ENCODE measurements around the gene HLA-DRB1.
"Not testable (repeated sequence)": the region's sequence is repeated elsewhere in the genome, so short reads cannot be mapped to it uniquely, and the experiment has no call there.

HLA-DRB1 gene
- total RNA-seq = 51.6 to 220 reads per million in 2 donors

DNA sequence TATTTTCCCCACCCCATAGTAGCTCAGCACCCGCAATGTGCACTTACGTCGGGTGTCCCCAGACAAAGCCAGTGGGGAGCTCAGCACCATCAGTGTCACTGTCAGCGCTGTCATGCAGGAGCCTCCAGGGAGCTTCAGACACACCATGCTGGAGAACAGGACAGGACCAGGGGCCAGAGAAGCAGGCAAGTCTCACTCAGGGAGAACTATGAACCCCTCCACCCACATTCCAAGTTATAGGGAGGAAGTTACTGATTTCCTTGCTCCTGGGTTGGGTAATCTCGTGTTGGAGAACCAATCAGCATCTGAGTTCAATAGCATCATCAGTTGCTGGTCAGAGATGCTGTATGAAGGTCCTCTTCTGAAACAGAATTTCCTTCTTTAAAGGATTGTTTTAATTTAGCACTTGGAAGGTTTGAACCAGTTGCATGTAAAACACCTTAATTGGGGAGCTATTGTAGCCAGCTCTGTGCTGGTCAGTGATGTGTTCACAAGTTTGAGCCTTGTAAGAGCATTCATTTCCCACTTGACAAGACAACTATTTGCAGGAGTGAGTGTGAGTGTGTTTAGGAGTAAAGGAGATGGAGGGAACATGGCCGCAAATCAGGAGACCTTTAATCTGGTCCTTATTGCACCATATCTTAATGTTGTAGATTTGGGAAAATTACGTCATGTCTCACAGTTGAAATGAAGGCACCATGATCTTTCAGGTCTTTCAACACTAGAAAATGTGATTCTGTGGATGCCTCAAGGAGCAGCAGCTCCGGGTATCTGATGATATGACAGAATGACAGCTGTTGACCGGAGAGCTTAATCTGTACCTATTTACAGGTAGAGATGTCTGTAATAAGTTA is at the start of gene HLA-DRB1:
Gene HLA-DRB1 (minus strand): TSS at position 253 of the 854 bp plus-strand sequence. CDS start 106 bp downstream, at position 147.
- DNase-seq = no peak

DNA sequence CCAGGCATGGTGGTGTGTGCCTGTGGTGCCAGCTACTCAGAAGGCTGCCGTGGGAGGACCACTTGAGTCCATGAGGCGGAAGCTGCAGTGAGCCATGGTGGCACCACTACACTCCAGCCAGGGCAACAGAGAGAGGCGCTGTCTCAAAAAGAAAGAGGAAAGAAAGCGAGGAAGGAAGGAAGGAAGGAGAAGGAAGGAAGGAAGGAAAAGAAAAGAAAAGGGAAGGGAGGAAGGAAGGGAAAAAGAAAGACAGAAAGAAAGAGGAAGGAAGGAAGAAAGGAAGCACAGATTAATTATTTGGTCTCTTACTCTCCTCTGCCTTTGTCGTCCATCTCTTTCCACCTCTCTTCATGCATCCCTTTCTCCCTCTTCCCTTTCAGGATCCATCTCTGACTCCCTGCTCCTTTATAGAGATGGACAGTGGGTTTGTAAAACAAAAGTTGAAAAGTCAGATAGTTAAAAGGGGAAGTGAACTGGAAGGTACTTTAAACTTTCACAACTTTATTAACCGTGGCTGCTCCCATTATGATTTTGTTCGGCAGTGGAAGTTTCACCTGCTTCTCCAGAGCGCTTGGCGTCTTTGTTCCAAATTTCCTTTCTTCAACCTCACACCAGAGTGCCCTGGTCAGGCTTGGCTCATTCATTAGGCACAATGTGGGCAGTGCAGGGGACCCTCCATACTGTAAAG is 49.0 kb upstream of the HLA-DRB1 start:
- DNase-seq = no peak

DNA sequence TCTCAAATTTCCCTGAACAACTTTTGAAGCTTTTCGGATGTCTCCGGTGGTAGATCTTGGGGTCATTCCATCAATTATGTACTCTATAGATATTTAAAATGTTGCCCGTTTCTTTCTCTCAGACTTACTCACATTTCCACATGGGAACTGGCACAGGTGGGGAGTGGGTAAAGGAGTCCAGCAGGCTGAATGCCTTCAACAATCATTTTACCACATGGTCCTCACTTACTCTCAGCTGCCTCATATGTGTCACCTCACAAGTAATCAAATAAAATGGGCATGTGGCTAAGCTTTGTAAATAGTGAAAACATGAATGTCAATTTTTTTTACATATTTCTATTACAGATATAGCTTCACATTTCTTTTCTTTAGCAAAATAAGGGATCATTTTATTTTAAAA is 48.2 kb upstream of the HLA-DRB1 start:
- DNase-seq = no peak

DNA sequence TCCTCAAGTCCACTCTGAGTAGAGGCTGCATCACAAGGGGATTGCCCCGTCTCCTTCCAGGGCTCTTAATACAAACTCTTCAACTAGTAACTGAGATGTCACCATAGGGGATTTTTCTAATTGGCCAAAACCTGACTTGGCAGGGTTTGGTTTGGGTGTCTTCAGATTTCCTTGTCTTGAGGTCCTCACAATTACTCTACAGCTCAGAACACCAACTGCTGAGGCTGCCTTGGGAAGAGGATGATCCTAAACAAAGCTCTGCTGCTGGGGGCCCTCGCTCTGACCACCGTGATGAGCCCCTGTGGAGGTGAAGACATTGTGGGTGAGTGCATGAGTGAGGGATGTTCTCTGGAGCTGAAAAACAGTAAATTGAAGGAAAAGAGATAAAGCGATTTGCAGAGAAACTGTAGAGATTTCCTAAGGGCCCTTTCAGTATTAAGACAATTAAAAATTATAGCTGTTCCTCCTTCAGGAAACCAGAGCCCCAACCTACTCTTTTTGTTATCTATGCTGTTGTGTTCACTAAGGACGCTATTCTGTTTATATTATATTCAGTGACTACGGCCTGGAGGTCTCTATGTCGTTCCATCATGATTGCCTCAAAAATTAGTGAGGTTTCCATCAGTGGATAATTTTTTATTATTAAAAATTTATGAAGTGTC is 47.7 kb upstream of the HLA-DRB1 start, which contains the start of gene HLA-DQA1:
Gene HLA-DQA1 (plus strand): TSS at position 188 of the 662 bp plus-strand sequence. CDS start 53 bp downstream, at position 241.
- no peak for DNase-seq

DNA sequence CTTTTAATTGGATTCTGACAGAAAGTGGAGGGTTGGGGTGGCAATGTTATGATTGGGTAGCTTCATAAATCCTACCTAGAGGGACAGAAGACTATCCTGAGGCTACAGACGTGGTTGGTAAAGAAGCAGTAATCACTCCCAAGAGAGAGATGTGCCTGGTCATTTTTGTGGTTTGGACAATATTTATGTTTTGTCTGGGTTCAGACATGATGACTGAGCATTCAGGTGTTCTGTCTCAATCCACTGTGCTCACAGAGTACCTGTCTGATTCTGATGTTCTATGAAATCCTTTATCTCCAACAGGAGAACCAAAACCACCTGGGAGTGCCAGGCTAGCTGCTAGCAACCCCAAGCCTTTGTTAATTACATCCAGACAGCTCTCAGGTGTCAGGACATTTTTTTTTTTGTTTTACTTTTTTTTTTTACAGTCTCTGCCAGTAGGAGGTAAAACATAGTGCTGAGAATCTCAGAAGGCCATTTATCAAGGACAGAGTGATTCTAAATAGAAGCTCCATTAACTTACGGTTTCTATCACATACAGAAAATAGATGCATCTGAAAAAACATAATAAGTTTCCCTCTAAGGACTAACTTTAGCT is 46.0 kb upstream of the HLA-DRB1 start:
- no peak for DNase-seq

DNA sequence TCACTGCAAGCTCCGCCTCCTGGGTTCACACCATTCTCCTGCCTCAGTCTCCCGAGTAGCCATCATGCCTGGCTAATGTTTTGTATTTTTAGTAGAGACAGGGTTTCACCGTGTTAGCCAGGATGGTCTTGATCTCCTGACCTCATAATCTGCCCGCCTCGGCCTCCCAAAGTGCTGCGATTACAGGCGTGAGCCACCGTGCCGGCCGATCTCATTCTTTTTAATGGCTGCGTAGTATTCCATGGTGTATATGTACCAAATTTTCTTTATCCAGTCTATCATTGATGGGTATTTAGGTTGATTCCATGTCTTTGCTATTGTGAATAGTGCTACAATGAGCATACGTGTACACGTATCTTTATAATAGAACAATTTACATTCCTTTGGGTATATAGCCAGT is 40.1 kb upstream of the HLA-DRB1 start:
- DNase-seq = not testable (repeated sequence)

DNA sequence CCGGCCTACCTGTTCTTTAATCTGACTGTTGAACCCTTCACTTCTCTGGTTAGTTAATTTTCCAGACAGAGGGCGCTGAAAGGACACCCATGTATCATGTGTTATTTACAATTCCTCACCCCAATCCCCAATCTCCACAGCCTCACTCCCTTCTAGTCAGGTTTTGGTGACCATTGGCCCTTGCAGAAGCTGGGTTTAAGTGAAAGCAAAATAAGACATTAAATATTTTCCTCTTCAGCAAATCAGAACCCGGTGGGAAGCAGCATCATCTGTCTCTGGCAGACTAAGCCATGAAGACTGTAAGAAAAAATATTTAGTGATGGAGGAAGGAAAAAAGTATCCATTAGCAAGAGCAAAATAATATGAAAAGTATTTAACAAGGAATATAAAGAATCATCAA is 38.2 kb upstream of the HLA-DRB1 start:
- DNase-seq = no peak

DNA sequence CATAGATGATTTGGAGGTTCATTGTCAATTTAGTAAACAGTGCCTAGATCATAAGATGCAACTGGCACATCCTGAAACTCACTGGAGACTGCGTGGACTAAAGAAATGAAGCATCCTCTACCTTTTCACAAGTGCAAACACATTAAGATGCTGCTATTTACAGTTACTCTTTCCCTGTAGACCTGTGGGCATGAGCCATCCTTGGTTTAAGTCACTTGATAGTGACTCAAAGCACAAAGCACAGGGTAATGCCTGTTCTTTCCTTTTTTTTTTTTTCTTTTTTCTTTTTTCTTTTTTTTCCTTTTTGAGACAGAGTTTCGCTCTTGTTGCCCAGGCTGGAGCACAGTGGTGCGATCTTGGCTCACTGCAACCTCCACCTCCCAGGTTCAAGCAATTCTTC is 37.6 kb upstream of the HLA-DRB1 start:
- DNase-seq = no peak

DNA sequence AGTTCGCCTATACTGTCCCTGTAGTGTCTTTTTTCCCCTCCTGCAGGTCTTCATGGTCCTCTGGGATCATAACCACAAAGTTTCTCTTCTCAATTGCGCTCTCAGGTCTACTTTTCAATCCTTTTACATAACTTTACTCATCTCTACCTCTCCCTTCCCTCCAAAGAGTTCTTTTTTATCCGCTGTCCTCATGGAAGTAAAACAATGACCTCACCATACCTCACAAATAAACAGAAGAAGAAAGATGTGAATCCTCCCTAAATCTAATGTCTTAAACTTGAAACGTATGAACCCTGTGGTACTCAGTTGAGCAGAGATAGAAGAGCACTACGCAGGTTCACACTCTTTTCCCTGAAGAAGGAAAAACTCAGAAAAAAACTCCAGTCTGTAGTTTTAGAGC is 35.5 kb upstream of the HLA-DRB1 start:
- no peak for DNase-seq

DNA sequence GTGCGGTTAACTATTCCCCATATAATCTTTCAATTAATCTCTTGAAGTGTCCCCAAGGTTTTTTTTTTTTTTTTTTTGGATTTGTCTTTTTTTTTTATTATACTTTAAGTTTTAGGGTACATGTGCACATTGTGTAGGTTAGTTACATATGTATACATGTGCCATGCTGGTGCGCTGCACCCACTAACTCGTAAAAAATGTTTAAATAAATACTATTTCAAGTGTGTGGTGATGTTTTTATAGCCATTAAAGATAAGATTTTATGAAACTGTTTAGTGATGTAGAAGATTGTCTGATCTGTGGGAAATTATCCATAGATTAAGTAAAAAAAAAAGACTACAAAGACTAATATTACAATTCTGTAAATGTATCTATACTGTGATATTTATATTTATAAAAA is 34.9 kb upstream of the HLA-DRB1 start:
- no peak for DNase-seq

DNA sequence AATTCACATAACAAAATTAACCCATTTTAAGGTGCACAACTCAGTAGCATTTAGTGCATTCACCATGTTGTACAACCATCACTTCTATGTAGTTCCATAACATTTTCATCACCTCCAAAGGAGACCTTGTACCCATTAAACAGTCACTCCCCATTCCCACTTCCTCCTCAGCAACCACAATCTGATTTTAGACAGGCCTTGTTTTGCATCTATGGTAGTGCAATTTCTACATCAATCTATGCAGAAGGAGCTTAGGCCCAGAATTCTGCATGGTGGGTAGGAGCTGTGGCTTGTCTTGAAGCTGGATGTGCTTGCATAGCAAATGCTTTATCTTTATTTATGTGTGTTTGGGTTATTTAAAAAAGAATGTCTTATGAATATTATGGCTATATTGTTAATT is 34.0 kb upstream of the HLA-DRB1 start:
- DNase-seq = no peak

DNA sequence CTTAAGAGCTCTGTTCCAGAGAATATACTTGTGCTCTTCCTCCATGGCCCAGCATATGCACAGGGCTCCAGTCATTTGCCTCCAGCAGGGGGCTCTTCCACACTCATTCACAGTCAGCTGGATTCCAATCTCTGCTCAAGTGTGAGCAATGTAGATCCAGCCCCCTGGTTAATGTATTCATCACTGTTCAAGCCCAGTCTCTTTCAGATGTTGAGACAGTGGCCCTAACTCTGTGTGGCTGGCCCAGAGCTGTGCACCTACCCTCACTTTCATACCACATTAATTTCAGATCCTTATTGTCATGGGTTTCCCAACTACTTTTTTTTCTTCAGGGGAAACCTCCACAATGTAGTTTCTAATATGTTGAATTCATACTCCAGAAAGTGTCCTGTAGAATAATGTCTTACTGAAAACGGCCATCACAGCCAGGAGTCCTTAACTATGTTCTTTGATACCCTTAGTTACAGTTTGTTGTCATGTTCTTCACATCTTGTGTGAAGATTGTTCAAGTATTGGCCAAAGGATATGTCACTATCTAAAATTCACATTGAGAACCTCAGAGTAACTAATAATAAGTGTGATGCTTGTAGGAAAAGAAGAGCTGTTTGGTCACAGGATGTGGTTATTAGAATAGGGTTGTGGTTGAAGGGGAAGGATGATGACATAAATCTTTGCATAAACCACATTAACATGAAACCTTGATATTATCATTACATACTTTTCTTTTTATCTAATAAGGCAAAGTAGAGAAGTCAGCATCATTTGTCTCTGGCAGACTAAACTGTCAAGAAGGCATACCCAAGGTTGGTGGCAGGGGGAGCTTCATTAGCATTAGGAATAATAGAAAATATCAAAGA is 33.1 kb upstream of the HLA-DRB1 start:
- DNase-seq = no peak

DNA sequence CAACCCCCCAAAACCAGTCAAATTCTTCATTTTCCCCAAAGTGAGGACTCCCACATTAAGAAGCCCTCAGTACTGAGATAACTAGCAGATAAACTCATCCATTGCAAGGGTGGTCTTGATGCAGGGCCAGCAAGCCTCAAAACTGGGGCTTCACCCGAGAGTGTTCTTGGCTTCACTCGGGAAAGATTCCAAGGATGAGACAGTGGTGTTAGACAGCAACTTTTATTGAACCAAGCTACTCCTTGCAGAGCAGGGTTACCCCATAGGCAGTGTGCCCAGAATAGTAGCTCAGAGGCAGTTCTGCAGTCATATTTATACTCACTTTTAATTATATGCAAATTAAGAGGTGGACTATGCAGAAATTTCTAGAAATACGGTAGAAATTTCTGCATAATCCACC is 31.7 kb upstream of the HLA-DRB1 start:
- DNase-seq = no peak

DNA sequence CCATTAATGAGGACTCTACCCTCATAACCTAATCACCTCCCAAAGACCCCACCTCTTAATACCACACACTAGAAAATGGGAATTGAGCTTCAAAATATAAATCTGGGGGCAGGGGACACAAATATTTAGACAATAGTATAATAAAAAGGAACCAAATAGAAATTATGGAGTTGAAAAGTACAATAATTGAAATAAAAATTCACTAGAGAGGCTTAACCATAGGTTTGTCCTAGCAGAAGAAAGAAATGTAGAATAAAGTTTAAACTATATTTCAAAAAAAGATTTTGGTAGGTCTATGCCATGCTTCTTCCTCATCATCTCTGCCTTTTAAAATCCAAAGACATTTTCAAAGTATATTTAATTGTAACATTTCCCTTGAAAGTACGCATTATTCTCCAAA is 28.1 kb upstream of the HLA-DRB1 start:
- no peak for DNase-seq

DNA sequence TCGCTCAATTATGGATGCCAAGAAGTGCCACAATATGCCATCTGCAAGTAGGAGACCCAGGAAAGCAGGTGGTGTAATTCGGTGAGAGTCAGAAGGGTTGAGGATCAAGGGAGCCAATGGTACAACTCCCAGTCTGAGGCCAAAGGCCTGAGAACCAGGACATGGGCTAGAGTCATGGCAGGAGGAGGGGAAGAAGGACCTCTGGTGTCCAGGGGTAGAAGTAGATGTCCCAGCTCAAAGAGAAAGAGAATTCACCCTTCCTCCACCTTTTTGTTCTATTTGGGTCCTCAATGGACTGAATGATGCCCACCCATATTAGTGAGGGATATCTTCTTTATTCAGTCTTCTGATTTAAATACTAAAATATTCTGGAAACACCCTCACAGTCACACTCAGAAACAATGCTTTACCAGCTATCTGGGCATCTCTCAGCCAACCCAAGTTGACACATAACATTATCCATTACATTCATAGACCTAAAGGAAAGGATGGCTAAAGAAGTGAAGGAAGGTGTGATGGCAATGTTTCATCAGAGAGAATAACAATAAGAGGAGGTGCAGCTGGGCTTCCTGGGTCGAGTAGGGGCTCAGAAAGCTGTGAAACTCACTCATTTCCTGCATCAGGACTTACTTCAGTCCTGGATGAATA is 26.4 kb upstream of the HLA-DRB1 start:
- DNase-seq = no peak

DNA sequence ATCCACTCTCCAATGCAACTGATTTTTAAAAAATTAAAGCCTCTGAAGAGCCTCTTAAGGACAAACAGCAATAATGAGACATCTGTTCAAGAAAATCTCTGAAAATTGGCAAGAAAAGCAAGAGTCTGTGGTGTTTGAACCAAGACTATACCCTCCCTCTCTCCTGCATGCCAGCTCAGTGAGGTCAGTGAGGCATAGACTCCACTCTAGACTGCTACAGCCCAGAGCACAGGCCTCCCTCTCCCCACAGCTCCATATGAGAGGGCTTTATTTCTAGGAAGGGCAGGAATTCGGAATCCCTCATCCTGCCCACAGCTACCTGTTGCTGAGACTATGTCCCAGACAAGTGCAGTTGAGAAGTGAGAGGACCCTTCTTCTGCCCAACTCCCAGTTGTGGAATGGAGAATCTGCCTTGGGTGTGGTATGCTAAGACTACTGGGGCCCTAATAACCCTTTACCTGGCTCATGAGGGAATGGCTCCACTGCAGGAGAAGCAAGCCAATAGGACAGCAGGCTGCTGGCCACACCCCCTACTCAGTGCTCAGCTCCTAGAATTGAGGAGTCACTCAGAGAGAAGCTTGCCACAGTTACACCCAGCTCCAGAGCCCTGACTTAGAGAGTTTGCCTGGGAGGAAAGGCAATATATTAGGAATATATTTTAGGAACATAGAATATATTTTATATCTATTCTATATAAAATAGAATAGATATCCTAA is 24.9 kb upstream of the HLA-DRB1 start:
- no peak for DNase-seq

DNA sequence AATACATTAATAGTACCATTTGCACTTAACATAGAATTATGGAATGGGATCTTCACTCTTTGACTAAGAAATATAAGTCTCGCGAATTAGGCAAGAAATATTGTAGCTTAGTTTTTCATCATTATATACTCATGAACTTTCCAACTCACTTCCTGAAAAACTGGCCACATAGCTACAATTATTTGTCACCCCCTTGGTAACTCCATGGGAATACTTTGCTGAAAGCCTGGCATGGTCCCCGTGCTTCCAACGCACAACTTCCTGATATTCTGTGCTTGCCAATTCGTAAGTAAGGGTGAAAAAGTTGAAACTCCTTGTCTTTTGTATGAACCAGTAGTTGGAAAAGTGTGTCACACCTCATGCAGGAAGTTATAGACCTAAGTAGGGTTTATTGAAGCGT is 23.8 kb upstream of the HLA-DRB1 start:
- no peak for DNase-seq

DNA sequence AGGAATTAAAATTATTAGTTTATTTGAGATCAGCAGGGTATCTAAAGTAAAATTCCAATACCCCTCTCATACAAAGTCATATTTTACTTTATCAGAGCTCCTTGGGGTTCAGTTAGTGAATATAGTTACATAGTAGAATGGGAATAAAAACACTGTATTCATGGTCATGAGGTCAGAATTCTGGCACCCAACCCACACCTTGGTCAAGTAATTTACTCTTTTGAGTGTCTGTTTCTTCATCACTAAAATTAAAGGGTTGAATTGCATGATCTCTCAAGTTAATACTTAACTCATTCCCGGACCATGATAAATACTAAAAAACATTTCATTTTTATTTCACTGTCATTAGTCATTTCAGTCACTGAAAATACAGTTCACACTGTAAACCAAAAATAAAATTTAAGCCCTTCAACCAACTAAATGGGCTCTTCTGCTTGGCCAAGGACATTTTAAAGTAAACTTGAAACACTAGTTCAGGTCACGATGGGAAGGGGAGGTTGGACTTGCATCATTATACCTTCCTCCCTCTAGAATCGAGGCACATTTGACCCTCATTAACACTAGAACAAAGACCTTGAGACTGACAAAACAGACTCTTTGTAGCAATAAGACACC is 21.1 kb upstream of the HLA-DRB1 start:
- DNase-seq = no peak

DNA sequence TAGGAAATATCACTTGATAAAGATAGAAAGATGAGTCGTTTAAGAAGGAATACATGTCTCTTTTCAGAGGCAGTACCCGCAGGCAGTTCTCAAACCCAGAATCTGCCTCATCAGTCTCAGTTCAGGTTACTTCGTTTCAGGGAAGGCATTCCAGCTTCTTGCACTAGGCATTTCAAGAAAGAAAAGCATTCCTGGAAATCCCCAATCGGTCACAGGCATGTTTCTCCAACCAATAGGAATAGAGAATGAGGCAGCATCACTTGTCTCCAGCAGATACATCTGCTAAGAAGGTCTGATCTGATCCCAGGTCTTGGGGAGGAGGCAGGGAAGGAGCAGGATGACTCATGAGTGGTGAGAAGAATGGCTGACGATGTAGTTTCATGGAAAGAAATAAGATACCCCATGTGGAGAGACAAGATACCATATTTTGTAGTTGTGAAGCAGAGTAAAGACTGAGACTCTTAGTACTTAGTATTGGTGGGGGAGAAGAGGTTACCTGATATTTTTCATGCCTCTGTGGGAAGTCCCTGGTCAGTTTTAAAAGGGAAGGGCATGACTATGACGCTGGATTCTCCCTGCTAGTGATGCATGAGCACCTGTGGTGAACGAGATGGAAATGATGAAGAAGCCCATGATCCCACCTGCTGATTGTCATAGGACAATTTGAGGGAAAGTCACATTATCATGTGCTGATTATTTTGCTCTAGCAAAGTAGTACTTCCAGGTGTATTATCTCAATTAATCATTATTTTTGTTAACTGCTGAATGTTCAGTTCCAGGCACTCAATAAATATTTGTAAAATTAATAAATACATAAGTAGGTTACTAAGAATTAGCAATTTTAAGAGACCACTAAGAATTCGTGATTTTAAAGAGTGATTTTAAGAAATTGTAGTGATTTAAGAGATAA is 20.3 kb upstream of the HLA-DRB1 start:
- DNase-seq = no peak
